Left colon (tissue), 2 donors: ENCODE measurements around the gene MFGE8. TPM values are rescaled to one million over a fixed set of nuclear protein-coding genes. Genes with fewer than 3 reads are reported as not detected.
A peak's percentile ranks its signal among the peaks of the same experiment; 100 is the strongest.
"Not testable (repeated sequence)": the region's sequence is repeated elsewhere in the genome, so short reads cannot be mapped to it uniquely, and the experiment has no call there.

Experiments used
- ATAC-seq: fragments of 200-7000 bp; cut with Tn5 transposase; one replicate; pipeline ENCODE4 v1.9.1; 2020; ENCODE audit warnings: mild to moderate bottlenecking, moderate library complexity
- DNase-seq, 2 donors: peaks; one replicate each; pipeline ENCODE4 v3.0.0-alpha.2; 2020
- intact Hi-C, 2 donors: fragments of 100-400 bp; cut with DNase I in 1 of 2; cut with micrococcal nuclease in 1 of 2; formaldehyde crosslinking; loops; one replicate each; pipeline versions ENCODE4 v1.11.2 to v1.14.0; 2022; cut with DNase I, micrococcal nuclease
- total RNA-seq, 2 donors: library from RNA; stranded (reverse); fragmentation: NEBNext Ultra II Directional; extraction: Animal tissue kit (Norgen Biotek cat#: 25700); gene quantifications; one replicate each; pipeline ENCODE4 v1.2.1, GENCODE V29; 2021
- donor health status: DM: no; HTN: no; CAD: no.
- donor health status: DM: yes; HTN: yes; CAD: no.

MFGE8 gene
- total RNA-seq, 2 donors from 2014 or later = 37.1 to 69.8 TPM

DNA sequence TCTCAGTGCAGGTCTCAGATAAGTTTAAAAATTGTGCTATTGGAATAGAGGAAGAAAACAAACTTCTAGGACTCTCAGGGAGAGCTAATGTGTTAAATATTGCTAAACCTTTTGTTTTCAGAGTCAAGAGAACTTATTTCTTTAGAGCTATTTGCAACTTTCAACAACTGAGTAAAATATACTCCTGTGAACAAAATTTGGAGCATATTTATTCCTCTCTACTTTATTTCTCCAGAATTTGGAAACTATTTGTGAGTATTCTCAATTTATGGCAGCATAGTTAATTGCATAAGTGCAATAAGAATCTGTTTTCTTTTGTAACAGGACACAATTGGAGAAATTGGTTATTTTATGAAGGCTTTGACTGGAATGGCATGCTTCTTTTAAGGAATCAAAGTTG lies 15.0 kb upstream of the MFGE8 start:
- intact Hi-C loops, DNase-seq, ATAC-seq: not testable (repeated sequence)

DNA sequence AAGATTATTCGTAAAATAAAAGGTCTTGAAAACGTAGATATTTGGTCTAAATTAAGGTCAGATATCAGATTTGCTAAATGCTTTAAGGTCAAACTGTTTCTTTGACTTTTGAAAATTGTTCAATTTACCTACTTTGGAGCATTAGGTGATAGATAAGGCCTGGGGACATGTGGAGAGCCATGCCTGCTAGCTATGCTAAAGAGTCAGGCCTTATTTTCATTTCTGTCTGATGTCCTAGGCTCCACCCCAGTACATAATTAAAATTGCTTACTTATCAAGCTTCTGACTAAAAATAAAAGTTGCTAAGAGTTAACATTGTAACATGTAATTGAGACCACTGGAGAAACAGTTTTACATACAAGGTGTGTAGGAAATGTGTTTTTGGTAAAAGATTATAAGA lies 12.5 kb upstream of the MFGE8 start:
- intact Hi-C loops, ATAC-seq, DNase-seq: not testable (repeated sequence)

DNA sequence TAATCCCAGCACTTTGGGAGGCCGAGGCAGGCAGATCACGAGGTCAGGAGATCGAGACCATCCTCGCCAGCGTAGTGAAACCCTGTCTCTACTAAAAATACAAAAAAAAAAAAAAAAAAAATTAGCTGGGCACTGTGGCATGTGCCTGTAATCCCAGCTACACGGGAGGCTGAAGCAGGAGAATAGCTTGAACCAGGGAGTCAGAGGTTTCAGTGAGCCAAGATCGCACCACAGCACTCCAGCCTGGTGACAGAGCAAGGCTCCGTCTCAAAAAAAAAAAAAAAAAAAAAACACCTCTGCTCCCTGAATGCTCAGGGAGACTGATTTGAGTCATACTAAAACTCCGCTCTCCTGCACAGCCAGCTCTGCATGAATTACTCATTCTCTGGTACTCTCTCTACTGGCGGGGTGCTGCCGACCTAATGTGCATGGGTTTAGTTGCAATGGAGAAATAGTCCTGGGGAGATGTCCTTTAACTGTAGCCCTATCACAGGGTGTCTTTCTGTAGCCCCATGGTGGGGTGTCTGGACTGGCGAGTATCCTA lies 7.8 kb upstream of the MFGE8 start:
- ATAC-seq, intact Hi-C loops, DNase-seq: not testable (repeated sequence)

DNA sequence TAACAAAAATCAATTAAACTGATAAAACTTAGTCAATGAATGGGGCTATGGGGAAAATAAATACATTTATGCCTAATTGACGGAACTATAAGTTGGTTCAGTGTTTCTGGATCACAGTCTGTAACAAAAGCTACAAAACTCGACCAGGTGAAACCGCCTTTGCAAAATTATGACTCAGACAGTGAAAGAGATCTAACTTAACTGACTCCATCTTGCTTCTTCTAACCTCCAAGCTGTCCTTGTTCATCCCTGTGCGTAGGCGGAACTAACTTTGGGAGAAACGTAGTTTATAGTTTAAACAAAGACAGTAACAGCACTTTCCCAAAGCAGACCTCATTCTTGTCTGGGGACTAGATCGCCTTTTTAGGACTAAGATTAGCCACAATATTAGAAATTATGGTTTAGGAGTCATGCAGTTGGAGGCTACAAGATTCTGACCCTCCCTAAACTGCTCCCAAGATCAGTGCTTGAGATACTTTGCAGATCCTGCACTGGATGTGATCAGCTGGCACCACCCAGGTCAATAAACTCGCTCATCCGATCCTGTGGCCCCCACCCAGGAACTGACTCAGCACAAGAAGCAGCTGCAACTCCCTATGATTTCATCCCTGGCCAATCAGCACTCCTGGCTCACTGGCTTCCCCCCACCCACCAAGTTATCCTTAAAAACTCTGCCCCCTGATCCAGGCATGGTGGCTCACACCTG lies 7.2 kb upstream of the MFGE8 start:
- intact Hi-C loops = no loop called here
- no peak for DNase-seq
- ATAC-seq = no peak

DNA sequence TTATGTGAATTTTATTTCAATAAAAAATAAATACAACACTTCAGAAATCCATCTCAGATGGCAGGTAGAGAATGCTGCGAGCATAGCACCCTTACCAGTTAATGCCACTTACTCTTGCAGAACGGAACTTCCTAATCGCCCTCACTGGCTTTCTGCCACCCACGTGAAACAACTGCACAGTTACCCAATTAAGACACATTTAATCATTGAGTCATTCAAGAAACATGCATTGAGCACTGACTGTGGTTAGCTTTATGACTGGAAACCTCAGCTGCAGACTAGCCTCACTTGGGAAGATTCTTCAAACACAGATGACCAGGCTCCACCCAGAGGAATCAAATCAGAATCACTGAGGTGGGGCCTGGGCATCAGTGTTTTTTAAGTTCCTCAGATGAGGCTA lies 5.6 kb upstream of the MFGE8 start:
- ATAC-seq = no peak
- DNase-seq = no peak
- intact Hi-C loops = no loop called here

DNA sequence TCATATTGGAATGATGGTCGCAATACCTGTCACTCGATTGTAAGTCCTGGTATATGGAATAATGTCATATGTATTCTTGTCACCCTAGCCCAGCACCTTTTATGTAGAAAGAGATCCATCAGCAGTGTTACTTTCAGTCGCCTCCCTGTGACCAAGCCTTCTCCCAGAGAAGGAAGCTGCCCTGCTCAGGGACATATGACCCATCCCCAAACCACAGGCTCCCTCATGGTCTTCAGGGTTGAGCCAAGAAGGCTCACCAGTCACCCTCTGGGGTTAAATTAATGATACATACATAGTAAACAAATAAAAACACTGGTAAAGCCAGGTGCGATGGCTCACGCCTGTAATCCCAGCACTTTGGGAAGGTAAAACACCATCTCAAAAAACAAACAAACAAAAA lies 4.6 kb upstream of the MFGE8 start:
- ATAC-seq (no peak), DNase-seq (no peak)
- intact Hi-C loops = no loop called here

DNA sequence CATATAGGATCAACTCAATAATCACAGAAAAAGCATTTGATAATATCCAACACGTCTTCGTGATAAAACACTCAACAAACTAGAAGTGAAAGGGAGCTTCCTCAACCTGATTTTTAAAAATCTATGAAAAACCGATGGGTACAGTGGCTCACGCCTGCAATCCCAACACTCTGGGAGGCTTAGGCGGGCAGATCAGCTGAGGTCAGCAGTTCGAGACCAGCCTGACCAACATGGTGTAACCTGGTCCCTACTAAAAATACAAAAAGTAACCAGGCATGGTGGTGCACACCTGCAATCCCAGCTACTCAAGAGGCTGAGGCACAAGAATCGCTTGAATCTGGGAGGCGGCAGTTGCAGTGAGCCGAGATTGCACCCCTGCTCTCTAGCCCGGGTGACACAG lies 2.2 kb upstream of the MFGE8 start:
- intact Hi-C loops = no loop called here
- DNase-seq = no peak
- ATAC-seq = no peak

DNA sequence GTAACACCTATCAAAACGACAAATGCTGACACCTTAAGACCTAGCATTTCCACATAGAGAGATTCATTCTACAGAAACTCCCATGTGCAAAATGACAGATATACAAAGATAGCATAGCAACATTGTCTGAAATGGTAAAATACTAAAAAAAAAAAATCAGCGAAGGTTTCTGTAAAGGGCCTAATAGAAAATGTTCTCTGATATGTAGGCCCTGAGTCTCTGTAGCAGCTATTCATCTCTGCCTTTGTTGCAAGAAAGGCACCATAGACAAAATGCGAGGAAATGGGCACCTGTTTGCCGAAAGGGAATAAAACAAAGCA lies 631 bp upstream of the MFGE8 start:
- no peak for DNase-seq
- no peak for ATAC-seq

DNA sequence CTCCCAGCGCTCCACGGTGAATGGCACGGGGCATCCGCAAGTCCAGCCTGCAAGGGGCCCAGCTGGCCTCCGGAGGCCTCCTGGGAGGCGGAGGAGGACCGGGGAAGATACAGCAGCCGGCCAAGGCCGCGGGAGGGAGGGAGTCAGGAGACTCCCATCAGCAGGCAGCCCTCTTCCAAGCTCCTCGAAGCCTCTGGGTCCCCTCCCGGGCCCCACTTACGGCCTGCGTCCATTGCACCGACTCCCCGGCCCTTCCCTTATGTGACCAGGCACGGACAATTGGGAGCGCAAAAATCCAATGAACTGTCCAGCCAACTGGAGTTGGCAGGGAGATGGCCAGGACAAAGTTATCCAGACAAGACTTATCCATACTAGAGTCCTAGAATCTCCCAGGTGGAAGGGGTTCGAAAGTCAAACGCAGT lies 668 bp downstream of the MFGE8 start:
- no peak for DNase-seq
- peak; percentile 5 for ATAC-seq
- intact Hi-C loops = no loop called here

More for the DNA sequence above, 631 bp upstream of the MFGE8 start:
- intact Hi-C loops = no loop called here

DNA sequence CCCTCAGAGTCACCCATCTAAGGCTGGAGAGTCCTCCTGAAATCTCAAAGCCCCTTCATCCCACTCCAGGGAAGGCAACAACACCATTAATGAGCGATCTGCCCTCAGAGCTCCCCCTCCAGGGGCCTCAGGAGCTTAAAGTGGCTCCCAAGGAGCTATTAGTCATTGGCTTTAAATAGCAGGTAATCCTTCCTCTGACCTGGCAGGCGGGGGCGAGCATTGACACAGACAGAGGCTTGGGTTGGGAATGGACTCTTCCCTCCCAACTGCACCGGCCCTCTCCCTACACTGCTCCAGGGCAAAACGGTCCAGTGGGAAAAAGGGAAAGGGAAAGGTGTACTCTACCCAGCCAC lies 1.4 kb downstream of the MFGE8 start:
- DNase-seq = no peak
- intact Hi-C loops = no loop called here
- no peak for ATAC-seq

DNA sequence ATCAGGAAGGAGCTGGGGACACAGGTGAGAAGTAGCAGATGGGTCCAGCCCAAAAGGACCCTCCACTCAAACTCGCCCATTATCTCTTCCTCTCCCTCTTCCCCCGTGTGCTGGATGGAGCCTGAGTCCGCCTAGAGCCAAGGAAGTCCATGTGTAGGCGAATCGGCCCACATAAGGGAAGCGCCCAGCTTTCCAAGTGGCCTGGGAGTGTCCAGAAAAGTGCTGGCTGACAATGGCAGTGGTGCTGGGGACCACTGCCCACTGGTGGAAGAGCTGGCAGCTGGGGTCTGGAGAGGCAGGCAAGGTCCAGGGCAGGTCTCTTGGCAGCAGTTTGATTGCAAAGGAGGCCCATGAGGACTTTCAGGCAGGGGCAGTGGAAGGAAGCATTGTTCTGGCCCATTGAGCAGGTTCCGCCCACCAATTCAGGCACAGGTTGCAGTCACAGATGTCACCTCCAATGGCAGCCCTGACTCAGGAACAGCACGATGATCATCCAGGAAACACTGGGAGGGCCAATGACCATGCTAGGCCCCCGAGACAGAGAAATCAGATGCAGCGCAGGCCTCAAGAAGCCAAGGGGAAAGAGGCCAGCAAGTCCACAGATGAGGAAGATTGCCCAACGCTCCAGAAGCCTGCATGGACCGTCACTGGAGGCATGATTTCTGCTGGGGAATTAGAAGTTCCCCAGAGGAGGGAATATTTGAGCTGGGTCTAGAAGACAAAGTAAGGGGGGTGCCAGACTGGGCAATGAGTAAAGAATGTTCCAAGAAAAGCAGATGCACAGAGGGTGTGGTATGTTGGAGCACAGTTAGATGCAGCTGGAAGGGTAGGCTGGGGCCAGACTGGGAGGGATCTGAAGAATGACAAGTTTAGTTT lies 3.0 kb downstream of the MFGE8 start:
- intact Hi-C loops = loop anchor here (5.0 to 10.0 kb wide), 3 partner anchors 95 to 265 kb away; no protein-coding TSS in a partner anchor
- ATAC-seq (no peak), DNase-seq (no peak)

DNA sequence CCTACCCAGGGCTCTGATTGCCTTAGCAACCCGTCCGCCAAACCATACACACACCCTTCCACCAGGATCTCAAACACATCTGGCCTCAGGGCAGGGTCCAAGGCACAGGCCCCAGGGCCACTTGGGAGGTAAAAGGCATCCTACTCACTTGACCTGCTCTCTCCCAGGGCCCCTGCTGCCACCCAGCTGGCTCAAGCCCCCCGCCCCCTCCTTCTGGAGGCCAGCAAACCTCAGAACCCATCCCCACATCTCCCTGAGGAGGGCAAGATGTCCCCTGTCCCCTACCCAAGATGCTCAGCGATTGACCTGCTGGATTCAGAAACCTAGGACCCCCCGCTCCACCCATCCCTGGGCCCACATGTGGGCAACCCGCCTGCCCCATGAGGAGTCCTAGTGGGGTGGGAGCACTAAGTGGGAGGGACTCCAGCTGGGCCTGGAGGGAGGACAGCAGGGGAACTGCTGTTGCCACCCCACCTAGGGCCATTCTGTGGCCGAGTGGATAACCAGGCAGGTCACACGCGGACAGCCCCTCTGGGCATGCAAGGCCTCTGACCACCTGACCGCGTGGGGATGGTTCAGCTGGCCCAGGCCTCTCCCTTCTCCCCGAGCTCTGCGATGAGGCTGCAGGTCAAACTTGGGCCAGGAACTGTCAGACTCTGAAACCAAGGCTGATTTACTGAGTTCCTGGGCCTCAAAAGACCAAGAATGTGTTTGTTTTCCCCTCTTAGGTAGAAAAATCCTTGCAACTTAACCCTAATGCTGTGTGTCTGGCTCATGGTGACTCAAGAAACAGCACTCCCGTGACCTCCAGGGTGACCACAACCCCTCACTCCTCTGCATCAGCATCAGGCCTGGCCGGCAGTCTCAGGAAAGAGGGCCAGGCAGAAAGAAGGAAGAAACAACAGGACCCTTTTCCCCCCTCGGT lies 4.2 kb downstream of the MFGE8 start:
- ATAC-seq (no peak), DNase-seq (no peak)
- intact Hi-C loops = loop anchor here (5.0 to 10.0 kb wide), 3 partner anchors 96 to 266 kb away; no protein-coding TSS in a partner anchor

DNA sequence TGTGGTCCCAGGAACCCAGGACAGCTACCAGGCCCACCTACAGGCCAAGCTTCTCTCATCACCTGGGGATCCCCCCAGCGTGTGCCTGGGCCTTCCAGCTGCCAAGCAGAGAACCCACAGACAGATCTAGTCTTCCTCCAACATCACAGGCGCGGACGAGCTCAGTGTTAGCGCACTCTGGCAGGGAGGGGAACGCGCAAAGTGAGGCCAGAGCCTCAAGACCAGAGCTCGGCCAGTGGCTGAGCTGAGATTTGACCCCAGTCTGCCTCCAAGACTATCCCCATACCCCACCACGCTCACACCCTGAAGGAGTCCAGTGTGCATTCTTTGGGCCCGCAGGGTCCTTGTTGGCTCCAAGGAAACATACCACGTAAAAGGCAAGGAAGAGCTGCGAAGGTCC lies 5.1 kb downstream of the MFGE8 start:
- intact Hi-C loops = loop anchor here (5.0 to 10.0 kb wide), 3 partner anchors 97 to 267 kb away; no protein-coding TSS in a partner anchor
- DNase-seq = no peak

DNA sequence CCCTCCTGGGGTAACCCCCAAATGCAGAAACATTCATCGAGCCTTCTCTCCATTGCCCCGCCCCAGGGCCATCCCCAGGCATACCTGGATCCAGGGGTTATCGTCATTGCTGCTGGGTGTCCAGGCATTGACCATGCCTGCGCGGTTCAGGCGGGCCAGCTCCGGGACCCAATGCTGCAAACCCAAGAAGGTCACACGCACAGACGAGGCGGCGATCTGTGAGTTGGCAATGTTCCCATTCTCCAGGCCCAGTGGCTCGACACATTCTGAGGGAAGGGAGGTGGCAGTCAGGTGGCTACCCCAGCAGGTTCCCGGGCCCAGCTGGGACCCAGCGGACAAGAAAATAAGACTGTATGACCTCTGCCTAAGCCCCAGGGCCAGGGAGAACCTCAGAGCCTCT lies 6.1 kb downstream of the MFGE8 start:
- intact Hi-C loops = loop anchor here (5.0 to 10.0 kb wide), 3 partner anchors 98 to 268 kb away; no protein-coding TSS in a partner anchor
- no peak for DNase-seq
- no peak for ATAC-seq

More for the DNA sequence above, 5.1 kb downstream of the MFGE8 start:
- no peak for ATAC-seq

DNA sequence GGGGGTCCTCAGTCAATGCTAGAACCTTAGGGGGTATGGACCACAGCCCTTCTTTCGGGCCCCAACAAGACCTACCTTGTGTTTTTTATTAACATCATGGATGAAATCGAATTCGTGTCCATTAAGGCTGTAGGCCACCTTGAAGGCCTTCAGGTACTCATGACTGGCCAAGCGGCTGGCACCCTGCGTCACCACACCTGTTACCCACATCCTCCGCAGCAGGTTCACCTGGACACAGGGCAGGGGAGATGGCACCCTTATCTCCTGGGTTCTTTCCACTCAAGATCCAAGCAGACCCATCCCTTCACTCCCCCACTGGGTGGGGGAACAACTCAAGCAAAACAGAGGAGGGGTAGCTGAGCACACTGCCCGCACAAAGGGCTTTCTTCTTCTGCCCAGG lies 6.6 kb downstream of the MFGE8 start:
- DNase-seq = no peak
- no peak for ATAC-seq
- intact Hi-C loops = loop anchor here (5.0 to 10.0 kb wide), 3 partner anchors 98 to 268 kb away; no protein-coding TSS in a partner anchor

DNA sequence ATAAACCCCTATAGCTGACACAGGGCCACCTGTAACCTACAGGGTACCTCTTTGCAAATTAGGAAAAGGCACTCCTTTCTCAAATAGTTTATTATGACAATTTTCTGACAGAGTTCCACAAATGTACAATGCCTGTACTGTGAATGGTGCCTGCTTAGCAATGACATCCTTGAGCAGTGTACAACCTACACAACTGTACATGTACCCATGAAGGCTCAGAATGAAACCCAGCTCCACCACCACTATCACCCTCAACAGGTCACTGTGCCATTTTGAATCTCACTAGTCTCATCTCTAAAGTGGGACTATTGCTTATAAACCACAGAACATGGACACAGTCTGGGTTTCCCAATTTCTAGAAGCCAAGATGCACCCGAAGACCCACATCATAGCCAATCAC lies 7.0 kb downstream of the MFGE8 start:
- ATAC-seq (no peak), DNase-seq (no peak)
- intact Hi-C loops = loop anchor here (5.0 to 10.0 kb wide), 3 partner anchors 99 to 269 kb away; no protein-coding TSS in a partner anchor

DNA sequence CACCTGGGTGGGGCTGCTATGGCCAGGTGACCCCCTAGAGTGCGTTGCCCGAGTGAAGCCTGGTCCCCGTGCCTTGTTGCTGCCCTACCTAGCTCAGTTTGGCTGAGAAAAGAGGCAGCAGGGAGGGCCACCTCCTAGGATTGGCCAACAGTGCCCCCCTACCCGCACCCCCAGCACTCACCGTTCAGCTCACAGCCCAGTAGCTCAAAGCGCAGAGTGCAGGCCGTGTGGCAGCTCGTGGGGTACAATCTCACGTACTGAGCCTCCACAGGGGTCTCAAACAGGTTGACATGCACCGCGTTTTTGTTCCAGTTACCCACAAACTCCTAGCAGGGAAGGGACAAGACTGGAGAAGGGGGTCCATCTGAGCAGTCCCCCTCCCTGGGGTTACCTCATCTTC lies 7.6 kb downstream of the MFGE8 start:
- DNase-seq = no peak
- intact Hi-C loops = loop anchor here (5.0 to 10.0 kb wide), 3 partner anchors 99 to 269 kb away; no protein-coding TSS in a partner anchor
- no peak for ATAC-seq

DNA sequence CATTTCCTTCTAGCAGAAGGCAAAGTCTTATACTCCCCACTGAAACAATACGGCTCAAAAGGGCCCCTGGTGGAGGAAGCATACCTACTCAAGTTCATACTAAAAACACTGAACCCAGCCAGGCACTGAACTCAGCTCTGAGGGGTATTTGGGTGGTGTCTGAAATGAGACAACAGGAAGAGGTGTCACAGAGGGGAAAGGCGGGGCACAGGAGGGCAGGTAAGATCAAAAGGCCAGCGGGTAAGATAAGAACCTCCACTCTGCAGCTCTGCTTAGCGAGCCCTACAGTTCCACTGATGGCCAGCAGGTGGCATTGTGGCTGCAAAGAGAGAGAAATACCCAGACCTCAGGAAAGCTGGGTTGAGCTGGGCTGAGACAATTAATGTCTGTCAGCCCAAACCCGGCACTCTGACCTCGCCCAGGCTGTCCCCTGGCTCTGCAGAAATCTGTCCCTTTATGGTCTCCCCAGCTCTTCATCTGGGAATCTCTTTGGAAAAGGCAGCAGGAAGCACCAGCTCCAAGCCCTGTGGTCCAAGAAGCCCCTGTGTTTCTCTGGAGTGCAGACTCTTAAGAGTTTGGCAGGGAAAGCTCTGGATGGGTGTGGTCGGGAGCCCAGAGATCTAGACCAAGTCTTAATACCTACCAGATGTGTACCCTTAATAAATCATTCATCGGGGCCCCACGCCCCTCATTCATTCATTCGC lies 8.4 kb downstream of the MFGE8 start:
- DNase-seq (peak; percentile 63 to 88), ATAC-seq (peak; percentile 90)
- intact Hi-C loops = loop anchor here (5.0 to 10.0 kb wide), 3 partner anchors 100 to 270 kb away; no protein-coding TSS in a partner anchor
